Activated CD4-positive, alpha-beta T cell treated with anti-CD3 and anti-CD28 coated beads, Interleukin-2, amount 50 U/mL, for 48 hours (primary cell): Measurements from ENCODE around the gene GNL2.
A peak's percentile ranks its signal among the peaks of the same experiment; 100 is the strongest.

ENCODE experiments used
- DNase-seq, 2 experiments: peaks; one replicate each; pipeline ENCODE4 v3.0.0-alpha.2; 2020

Gene GNL2

DNA sequence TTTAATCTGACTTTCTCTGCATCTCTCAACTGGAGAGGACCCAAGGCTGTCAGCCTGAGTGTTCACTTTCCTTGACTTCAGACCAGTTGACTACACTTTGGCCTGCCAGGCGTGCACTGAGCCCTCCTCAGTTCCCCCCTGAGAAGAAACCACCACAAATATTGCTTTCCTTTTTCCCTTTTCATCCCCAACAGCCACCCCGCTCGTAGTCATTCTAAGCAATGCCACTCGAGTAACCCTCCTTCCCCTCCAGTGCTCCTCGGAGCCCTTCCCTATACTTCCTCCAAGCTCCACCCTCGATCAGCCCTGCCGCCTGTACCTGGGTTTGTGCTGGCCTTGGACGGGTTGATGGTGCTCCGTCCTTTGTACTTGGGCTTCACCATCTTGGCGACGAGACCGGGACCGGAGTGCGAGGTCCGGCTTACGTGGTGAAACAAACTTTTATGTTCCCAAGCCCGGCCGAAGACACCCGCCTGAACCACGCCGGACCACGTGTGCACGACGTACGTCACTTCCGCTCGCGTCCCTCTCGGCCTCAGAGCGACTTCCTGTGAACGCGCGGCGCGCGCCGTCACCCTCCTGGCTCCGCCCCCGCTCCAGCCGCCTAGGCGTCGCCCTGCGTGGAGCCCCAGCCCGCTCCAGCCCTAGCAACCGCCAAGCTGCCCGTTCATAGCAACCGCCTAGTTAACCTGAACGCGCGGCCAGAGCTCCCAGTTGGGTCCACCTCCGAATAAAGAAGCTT lies at the start of gene GNL2:
GNL2 (minus strand) TSS at position 498 of the 742 bp plus-strand sequence; CDS start at position 383, 115 bp downstream.
- DNase-seq = peak; percentile 97

DNA sequence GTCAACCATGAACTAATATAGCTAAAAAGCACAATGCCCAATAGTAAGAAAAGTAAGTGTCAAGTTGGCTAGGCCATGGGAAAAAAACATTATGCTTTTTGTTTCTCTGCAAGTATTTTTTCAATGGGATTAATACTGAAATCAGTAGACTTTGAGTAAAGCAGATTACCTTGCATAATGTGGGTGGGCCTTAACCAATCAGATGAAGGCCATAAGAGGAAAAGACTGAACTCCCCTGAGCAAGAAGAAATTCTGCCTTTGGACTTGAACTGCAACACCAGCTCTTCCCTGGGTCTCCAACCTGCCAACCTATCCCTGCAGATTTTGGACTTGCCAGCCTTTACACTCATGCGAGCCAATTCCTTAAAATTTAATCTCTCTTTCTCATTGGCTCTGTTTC lies 45.3 kb upstream of the GNL2 start:
- DNase-seq = no peak

DNA sequence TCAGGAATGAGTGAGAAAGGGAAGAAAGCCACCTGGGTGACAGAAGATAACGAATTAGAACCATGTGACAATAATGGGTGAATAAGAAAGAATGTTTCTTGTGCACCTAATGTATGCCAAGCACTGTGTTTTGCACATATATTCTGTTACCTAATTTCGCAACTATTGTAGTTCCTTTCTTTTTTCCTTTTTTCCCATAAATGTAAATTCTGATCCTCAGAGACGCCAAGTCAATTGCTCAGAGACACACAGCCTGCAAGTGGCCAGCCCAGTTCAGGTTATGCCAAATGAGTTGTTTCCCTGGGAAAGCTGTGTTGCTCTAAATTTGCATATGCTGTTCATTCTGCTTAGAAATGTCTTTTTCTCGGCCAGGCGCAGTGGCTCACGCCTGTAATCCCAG lies 40.7 kb upstream of the GNL2 start:
- no peak for DNase-seq

DNA sequence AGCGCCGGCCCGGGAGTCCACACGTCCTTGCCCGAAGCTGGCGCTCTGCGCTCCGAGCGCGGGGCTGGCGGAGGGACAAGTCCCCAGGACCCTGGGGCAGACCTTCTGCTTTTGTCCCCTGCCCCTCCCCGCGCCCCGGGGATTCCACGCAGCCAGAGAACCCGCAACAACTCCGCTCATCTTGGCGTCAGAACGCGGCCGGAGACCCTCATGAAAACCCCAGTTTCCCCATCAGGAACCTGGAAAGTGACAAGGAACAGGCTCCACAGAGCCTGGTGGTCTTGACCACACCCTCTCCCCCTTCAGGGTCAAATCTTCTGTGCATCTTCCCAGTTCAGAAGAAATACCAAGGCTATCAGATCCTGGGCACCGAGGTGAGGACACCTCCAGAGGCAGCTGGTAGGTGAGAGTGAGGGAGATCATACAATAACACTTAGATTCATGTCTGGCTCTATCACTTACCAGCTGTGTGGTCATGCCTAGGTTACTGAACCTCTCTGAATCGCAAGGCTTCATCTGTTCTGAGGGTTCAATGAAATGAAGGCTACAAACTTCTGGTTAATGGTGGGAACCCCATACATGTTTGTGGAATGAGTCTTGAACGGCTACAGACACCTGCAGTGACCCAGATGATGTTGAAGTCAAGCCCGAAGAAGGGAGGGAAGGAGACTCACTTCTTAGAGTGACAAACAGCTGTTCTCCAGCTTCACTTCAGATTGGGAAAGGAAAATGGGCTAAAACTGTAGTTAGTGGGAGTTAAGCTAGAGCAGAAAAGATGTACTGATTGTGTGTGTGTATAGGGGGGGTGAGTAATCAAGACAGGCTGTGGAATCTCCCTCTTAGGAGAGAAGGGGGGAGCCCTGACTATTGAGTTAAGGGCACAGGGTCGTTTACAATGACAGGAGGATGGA lies 39.5 kb upstream of the GNL2 start:
- DNase-seq = no peak

DNA sequence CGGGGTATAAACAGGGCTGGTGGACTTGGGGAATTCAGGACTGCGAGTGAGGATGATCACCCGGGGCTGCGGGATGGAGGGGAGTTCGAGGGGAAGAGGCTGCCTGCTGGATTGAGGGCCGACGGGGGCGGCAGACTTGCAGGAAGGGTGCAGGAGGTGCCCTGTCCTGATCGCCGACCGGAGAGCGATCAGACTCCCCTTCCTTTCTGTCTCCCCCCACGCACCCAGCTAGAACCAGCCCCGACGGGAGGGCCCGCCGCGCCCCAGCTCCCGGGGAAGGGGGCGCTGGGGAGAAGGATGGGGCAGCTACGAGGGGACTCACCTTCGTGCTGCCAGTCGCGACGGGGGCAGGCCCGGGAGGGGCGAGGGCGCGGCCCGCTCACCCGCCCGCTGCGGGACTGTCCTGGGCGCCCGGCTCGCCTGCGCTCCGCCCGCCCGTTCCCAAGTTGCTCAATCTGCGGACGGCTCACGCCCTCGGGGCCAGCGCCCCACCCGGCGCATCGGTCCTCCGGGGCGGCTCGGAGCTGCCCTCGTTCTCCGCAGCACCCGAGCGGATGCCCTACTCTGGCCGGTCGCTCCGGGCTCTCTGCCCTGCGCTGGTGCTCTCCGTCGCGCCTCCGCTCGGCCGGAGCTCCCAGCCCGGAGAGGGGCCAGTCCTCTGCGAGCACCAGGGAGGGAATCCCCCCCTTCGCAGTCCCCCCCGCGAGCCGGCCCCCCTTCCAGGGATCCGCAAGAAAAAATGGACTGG lies 38.7 kb upstream of the GNL2 start, which contains the start of gene RSPO1:
RSPO1 (minus strand) TSS at position 649 of the 748 bp plus-strand sequence. CDS start 5,231 bp downstream, outside the sequence.
- no peak for DNase-seq

DNA sequence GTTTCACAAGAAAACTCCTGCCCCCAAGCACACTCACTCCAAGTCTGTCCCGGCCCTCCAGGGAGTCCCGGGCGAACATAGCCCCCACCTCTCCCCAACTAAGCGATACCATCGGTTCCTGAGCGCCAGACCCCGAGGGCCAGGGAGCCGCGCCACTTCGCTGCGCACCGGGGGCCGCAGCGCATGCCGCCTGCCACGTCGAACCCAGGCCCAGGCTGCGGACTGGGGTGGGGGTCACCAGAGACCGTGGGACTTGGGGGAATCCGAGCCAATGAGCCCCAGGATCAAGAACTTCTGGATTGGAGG lies 38.2 kb upstream of the GNL2 start:
- no peak for DNase-seq

DNA sequence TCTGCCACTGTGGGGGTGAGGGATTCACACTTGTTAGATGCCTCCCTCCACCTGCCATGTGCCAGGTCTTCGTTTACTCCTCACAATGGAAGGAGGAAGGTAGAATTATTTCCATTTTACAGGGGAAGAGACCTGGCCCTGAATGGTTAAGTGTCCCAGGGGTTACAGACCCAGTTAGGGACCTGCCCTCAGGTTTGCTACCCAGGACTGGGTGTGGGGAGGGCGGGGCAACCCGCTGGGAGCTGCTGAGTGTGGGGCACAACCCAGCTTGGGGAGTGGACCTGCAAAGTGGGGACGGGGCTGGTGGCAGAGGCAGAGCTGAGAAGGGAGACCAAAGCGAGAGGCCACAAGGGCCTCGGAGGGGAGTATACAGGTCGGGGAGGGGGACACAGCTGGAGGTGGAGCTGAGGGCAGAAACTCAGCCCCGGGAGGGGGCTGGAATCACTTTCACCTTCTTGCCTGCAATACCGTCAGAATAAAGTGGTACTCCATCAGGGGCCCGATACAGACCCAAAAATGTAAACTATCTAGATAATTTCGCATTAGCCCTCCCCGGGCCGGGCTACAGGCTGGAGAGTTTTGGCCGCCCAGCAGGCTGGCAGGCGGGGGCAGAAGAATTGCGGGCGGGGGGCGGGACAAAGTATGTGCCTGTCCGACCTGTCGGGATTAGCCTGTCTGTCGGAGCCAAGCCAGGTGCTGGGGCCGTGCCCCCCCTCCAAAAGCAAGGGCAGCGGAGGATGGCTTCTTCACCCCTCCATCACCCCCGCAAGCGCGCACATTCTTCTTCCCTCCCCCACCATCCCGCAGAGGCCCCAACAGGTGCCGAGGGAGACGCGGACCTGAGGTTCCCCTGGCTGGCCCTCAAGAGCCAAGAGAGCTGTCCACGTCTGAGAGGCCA lies 37.6 kb upstream of the GNL2 start:
- no peak for DNase-seq

- no peak for DNase-seq
Measured at GRCh38 chr1:37631036-37631435, 35.3 kb upstream of the GNL2 start.

GRCh38 chr1:37630426-37631028 lies 34.8 kb upstream of the GNL2 start:
- no peak for DNase-seq

DNA sequence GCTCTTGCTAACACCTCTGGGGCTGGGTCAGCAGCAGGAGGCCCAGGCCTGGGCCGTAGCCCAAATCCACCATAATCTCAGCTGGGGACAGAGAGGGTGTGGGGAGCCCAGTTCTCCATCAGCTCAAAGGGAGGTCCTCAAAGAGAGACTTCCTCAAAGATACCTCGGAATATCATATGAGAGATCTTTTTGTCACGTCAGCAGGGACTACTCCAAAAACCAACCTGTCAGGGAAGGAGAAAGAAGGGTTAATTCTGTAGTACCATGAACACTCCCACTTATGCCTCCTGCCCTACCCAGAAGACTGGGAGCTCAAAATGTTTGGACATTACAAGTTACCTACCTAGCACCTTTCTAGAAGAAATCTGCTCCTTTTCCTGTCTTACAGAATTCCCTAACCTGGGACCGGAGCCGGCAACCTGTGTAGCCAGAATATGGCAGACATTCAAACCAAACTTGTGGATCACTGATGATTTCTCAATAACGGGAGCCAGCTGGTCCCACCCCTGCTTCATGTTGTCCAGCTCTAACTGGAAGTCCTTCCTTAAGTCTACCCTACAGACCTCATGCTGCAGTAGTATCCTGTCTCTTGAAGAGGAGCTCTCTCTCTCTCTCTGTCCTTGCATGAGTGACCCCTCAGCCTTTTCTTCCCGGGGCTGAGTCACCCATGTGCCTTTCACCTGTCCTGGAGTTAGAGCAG lies 34.1 kb upstream of the GNL2 start:
- no peak for DNase-seq

DNA sequence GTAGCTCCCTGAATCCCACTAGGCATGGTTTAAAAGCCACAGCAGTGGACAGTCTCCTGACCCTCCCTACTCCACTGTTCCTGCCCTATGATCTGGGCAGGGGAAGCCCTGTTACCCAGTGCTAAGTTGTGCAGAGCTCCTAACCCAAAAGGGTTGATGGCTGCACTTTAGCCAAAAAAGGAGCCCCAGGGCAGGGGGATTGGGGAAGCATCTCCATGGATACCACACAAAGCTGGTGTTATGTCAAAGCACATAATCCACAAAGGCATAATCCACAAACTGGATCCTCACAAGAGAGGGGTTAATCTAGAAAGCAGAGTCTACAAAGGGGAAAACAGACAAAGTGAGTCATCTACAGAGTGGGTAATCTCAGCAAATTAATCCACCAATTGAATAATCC lies 33.3 kb upstream of the GNL2 start:
- no peak for DNase-seq

DNA sequence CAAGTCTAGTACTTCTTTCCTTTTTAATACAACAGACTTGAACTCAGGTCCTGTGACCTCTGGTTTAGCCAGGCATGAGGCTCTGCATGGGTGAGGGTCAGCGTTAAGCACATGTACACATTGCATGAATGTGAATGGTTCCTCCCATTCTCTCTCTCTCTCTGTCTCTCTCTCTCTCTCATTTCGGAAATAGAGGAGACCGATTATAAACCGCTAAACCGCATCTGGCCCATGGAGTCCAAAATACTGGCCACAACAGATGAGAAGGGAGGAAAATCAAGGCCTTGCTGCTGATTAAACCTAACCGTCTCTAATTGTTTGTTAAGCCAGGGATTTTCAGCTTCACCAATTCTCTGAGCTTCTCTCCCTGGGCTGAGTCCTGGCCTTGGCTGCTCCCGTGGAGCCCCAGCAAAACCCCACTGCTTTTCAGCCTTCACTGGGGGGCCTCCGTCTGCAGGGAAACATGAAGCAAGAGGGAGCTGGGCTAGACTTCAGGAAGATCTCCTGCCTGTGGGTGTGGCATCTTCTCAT lies 32.4 kb upstream of the GNL2 start:
- no peak for DNase-seq

- DNase-seq = no peak
Measured at GRCh38 chr1:37622131-37622530, 26.4 kb upstream of the GNL2 start.

DNA sequence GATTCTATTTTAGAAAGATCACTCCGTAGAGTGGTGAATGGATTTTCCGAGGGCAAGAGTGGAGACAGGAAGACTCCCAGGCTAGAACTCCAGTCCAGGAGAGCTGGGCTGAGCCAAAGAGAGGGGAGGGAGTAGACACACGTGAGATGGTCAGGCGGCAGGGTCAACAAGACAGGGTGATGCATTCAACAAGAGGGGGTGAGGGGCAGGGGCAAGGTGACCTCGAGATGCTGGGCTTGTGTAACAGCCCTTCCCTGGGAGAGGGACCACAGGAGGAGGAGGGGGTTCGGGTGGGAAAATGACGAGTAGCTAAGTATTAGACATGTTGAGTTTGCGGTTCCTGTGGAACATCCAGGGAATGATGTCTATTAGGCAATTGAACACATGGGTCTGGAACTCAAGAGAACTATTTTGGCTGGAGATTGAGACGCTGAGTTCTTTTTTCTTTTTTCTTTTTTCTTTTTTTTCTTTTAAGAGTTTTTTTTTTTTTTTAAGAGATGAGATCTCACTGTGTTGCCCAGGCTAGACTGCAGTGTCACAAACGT lies 25.7 kb upstream of the GNL2 start:
- DNase-seq = no peak

DNA sequence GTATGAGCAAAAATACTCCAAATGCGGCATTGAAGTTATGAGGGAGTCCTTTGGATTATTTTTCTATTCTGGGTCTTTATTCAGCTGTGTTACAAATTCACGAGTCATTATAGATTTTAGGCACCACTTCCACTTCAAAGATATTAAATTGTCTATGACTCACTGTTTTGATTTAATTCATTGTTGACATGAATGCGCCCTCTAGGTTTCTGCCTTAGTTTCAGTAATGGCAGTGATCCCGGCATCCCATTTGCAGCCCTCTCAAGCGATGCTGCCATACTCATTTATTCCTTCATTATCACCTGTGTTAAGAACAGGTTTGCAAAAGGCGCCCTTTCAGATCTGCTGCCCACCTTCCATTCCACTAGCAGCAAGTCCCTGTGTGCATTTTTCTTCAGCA lies 25.0 kb upstream of the GNL2 start:
- no peak for DNase-seq

GRCh38 chr1:37616330-37616729 lies 20.6 kb upstream of the GNL2 start:
- no peak for DNase-seq

DNA sequence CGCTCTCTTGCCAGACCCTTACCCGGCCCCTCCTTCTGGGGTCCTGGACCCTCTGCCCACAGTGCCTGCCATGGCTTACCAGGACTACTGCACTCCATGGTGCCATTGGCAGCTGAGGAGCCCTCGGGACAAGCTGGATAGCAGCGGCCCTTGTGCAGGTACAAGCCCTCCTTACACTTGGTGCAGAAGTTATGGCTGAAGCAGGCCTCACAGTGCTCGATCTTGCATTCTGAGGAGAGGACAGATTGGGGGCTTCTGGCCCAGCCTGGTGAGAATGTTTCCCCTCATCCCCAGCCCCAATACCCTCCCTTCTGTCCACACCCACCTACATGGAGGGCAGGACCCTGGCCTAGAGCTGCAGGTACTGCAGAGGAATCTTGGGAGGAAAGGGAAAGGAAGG lies 18.4 kb upstream of the GNL2 start:
- DNase-seq = no peak

DNA sequence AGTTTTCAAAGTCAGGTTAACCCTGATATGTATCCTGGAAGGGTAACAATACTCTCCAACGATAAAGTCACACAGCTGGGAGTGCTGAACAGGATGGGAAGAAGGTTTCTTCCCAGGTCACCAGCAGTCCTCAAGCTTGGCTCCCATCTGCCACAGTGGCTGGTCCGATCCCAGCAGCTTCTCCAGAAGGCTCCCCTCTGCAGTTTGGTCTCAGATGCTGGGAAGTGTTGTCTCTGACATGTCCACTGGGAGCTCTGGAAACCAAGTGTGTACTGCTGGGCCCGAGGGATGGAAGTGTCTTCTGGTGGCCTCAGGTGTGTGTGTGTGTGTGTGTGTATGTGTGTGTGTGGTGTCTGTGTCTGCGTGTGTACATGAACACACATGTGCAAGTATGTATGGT lies 16.4 kb upstream of the GNL2 start:
- no peak for DNase-seq

DNA sequence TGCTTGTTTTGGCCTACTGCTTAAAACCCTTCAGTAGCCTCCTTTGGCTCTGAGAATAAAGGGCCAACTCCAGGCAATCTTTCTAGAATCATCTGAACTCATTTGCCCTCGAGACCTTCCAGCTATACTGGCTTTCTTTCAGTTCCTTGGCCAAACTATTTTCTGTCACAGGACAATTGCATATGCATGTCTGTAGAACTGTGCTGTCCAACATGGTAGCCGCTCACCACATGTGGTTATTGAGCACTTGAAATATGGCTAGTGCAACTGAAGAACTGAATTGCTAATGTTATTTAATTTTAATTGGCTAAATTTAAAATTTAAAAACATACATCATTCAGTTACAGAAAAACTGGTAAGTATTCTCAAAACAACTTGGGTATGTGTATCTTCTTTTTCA lies 14.3 kb upstream of the GNL2 start:
- DNase-seq = no peak

DNA sequence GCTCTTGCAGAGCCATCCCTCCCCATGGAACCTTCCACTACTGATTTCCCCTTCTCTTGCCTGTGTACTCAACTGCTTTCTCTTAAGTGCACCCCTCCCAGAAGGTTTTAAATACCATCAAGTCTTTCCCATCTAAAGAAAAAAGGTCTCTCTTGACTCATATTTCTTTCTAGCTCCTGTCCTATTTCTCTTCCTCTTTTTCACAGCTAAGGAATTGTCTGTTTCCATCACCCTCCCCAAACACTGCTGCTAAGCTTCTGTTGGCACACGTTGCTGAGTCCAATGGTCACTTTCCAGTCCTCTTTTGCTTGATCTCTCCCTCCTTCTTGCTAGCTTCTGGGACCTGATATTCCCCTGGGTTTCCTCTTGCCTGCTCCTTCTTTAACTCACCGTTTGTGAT lies 13.3 kb upstream of the GNL2 start:
- no peak for DNase-seq
